Tongue (tissue), 2 donors: Measurements from ENCODE around the gene PRKAR2B. TPM values are rescaled to one million over a fixed set of nuclear protein-coding genes. Genes with fewer than 3 reads are reported as not detected.
A peak's percentile ranks its signal among the peaks of the same experiment; 100 is the strongest.

ENCODE experiments used
- DNase-seq: peaks from one replicate; pipeline ENCODE4 v3.0.0-alpha.2; 2015
- total RNA-seq: library from RNA; depleted of rRNA; stranded (reverse); fragments of >200 nt; gene quantifications from one replicate; pipeline ENCODE4 v1.2.3, GENCODE V29; 2014

PRKAR2B gene
- total RNA-seq = 10.9 TPM

GRCh38 chr7:107044347-107045194 is at the start of gene PRKAR2B:
Gene PRKAR2B (plus strand): TSS chr7:107044705. CDS start chr7:107044908, 203 bp downstream.
- DNase-seq = peak; percentile 92

GRCh38 chr7:106994833-106995232 is 49.7 kb upstream of the PRKAR2B start:
- DNase-seq = no peak

GRCh38 chr7:106997487-106998271 is 46.8 kb upstream of the PRKAR2B start:
- DNase-seq = no peak

GRCh38 chr7:106999023-106999422 is 45.5 kb upstream of the PRKAR2B start:
- DNase-seq = no peak

- no peak for DNase-seq
Observed at GRCh38 chr7:107001490-107001889, 43.0 kb upstream of the PRKAR2B start.

GRCh38 chr7:107002126-107002525 is 42.4 kb upstream of the PRKAR2B start:
- no peak for DNase-seq

GRCh38 chr7:107002529-107002998 is 41.9 kb upstream of the PRKAR2B start:
- no peak for DNase-seq

GRCh38 chr7:107007007-107007891 is 37.3 kb upstream of the PRKAR2B start:
- peak; percentile 12 for DNase-seq

GRCh38 chr7:107007892-107008287 is 36.6 kb upstream of the PRKAR2B start:
- DNase-seq = no peak

GRCh38 chr7:107009846-107010203 is 34.7 kb upstream of the PRKAR2B start:
- DNase-seq = no peak

GRCh38 chr7:107012691-107013090 is 31.8 kb upstream of the PRKAR2B start:
- DNase-seq = no peak

- peak; percentile 27 for DNase-seq
Observed at GRCh38 chr7:107014387-107015023, 30.0 kb upstream of the PRKAR2B start.

GRCh38 chr7:107016312-107016711 is 28.2 kb upstream of the PRKAR2B start:
- DNase-seq = no peak

GRCh38 chr7:107017965-107018719 is 26.4 kb upstream of the PRKAR2B start:
- no peak for DNase-seq

- DNase-seq = no peak
Observed at GRCh38 chr7:107020400-107020799, 24.1 kb upstream of the PRKAR2B start.

GRCh38 chr7:107021600-107021999 is 22.9 kb upstream of the PRKAR2B start:
- DNase-seq = no peak

- DNase-seq = no peak
Observed at GRCh38 chr7:107023522-107024151, 20.9 kb upstream of the PRKAR2B start.

GRCh38 chr7:107024906-107025305 is 19.6 kb upstream of the PRKAR2B start:
- no peak for DNase-seq

- no peak for DNase-seq
Observed at GRCh38 chr7:107025449-107026103, 18.9 kb upstream of the PRKAR2B start.

GRCh38 chr7:107026166-107026565 is 18.3 kb upstream of the PRKAR2B start:
- DNase-seq = no peak
